Endometrial microvascular endothelial cells (primary cell): ENCODE data around the gene SNU13. TPM values are rescaled to one million over a fixed set of nuclear protein-coding genes. Genes with fewer than 3 reads are reported as not detected.
"Not testable (repeated sequence)": the region's sequence is repeated elsewhere in the genome, so short reads cannot be mapped to it uniquely, and the experiment has no call there.

Experiments
- in situ Hi-C: cut with HindIII; loops from 2 replicates; pipeline ENCODE4 v1.10.0; 2017; ENCODE audit warnings: low sequenced_read_pairs, low pct_unique_long_range_greater_than_20kb; ENCODE audit errors: inconsistent ontology term
- total RNA-seq: library from RNA; depleted of rRNA; stranded (reverse); fragments of >200 nt; gene quantifications from one replicate; pipeline ENCODE4 v1.2.3, GENCODE V29; 2015; ENCODE audit errors: inconsistent ontology term

Gene SNU13
- total RNA-seq, 1 donor from 2014 or later: 185 TPM

DNA sequence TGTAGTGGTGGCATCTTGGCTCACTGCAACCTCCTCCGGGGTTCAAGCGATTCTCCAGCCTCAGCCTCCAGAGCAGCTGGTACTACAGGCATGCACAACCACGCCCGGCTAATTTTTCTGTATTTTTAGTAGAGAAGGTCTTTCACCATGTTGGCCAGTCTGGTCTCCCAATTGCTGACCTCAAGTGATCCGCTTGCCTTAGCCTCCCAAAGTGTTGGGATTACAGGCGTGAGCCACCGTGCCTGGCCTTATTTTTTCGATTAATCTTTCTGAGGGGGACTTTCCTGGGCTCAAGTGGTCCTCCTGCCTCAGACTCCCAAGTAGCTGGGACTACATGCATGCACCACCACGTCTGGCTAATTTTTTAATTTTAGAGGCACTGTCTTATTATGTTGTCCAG is 5.6 kb downstream of the SNU13 start:
- in situ Hi-C loops: no loop called here

GRCh38 chr22:41682033-41682807 is 6.4 kb downstream of the SNU13 start:
- in situ Hi-C loops: no loop called here

GRCh38 chr22:41681616-41682015 is 7.1 kb downstream of the SNU13 start:
- in situ Hi-C loops: no loop called here

DNA sequence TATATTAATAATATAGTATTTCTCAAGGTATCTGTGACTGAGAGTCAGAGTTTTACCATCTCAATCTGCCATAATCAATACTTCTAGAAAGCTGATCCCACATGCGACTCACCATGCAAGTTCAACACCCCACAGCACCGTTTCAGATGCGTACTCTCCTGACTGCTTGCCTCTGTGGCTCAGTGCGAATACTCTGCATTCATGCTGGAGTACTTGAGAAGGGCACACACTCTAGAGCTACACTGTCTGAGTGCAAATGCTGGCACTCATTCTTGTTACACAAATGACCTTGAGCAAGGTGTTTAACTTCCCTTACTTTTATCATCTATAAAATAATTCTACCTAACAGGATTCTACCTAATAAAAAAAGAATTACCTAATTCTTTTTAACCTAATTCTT is 12.5 kb downstream of the SNU13 start:
- in situ Hi-C loops: no loop called here

- in situ Hi-C loops: no loop called here
These were observed 13.8 kb downstream of the SNU13 start for GRCh38 chr22:41674846-41675340.

- in situ Hi-C loops: no loop called here
These were observed 15.7 kb downstream of the SNU13 start for GRCh38 chr22:41672780-41673509.

- in situ Hi-C loops: not testable (repeated sequence)
These were observed 16.6 kb downstream of the SNU13 start for GRCh38 chr22:41672096-41672495.

DNA sequence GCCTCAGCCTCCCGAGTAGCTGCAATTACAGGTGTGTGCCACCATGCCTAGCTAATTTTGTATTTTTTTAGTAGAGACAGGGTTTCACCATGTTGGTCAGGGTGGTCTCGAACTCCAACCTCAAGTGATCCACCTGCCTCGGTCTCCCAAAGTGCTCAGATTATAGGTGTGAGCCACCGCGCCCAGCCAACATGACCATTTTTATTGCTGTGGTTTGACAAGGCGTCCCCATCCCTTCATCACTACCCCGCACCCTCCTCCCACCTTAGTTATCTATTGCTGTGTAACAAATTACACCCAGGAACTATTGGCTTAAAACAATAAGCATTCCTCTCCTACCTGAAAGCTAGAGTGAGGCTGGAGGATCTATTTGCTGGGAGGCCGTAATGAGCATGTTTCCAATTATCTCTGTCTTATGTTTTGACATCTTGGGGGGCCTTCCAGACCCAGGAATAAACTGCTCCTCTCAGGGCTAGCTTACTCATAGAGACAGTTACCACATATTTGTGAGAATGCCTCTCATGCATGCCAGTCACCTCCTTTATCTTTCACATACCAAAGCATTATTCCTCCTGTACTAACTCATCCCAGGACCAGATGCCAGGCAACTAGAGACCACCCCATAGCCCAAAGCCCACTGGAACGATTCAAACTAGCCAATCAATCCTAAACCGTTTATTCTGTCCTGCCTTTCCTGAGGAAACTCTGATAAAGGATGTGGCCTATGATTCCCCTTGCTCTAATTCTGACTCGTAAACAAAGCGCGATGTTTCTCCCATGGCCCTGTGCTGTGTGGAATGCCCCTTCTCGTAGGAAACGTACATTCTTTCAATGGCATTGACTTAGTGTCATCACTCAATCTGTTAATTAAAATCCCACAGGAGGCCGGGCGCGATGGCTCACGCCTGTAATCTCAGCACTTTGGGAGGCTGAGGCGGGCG is 19.4 kb downstream of the SNU13 start:
- in situ Hi-C loops: no loop called here

DNA sequence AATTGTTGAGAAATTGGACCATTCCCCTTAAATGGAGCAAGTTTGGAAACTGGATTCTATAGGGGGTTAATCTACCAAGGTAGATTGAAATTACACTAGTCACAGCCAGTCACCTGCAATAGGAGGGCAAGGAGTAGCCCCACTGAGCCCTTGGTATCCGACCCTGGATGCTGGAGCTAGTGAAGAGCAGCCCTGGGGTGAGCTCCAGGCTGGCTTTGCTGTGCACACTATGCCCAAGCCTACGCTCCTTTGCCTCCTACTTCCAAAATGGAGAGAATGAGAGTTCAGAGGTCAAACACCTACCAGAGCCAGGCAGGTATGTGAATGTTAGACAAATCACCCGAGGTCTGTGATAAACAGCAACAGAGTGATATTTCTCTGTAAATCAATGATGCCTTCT is 23.7 kb downstream of the SNU13 start:
- in situ Hi-C loops: no loop called here

GRCh38 chr22:41664490-41664889 is 24.2 kb downstream of the SNU13 start:
- in situ Hi-C loops: no loop called here

GRCh38 chr22:41663594-41663993 is 25.1 kb downstream of the SNU13 start:
- in situ Hi-C loops: not testable (repeated sequence)

GRCh38 chr22:41661713-41662112 is 27.0 kb downstream of the SNU13 start:
- in situ Hi-C loops: no loop called here

GRCh38 chr22:41661088-41661487 is 27.6 kb downstream of the SNU13 start:
- in situ Hi-C loops: no loop called here

- in situ Hi-C loops: no loop called here
These were observed 28.3 kb downstream of the SNU13 start for GRCh38 chr22:41660416-41660815.

GRCh38 chr22:41659941-41660340 is 28.7 kb downstream of the SNU13 start:
- in situ Hi-C loops: no loop called here

DNA sequence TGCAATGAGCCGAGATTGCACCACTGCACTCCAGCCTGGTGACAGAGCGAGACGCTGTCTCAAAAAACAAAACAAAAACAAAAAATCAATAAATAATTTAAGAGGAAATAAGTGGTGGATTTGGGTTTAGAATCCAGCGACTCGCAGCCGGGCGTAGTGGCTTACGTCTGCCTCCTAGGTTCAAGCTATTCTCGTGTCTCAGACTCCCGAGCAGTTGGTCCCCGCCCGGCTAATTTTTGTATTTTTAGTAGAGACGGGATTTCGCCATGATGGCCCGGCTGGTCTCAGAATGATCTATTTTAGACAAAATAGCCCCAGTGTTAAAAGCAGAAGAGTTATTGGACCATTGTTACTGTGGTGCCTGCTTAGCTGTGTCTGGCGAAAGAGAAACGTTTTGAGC is 29.8 kb downstream of the SNU13 start:
- in situ Hi-C loops: no loop called here

GRCh38 chr22:41657709-41658108 is 31.0 kb downstream of the SNU13 start:
- in situ Hi-C loops: no loop called here

- in situ Hi-C loops: no loop called here
These were observed 32.1 kb downstream of the SNU13 start for GRCh38 chr22:41656556-41656955.

DNA sequence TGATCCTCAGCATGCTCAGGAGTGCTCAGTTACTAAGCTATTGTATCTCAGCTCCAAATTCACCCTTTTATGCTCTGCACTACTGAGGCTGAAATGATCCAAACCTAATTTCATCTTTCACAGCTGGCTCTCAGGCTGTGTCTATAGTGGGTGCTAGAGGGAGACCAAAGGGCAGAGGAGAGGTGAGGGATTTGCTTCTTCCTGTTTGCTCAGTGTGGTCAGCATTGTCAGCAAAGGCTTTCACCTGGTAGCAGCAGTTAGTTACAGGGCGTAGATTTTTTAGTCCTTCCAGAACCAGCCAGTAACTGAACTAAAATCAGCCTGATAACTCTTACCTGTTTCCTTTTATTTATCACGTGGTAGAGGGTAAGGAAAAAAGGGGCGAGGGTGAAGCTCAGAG is 34.3 kb downstream of the SNU13 start:
- in situ Hi-C loops: no loop called here
